Neural cell (in vitro differentiated cells): ENCODE data around the gene MOCOS. TPM values are rescaled to one million over a fixed set of nuclear protein-coding genes. Genes with fewer than 3 reads are reported as not detected.

Source experiments
- H2AFZ ChIP-seq: fragments of 200-600, 300-800 bp; sonication (generic), shearing (Covaris generic); 2 replicates; pipeline ENCODE4 v1.6.0; 2014; ENCODE audit warnings: low read depth, mild to moderate bottlenecking, antibody characterized with exemption, low read length, moderate library complexity
- H3F3A ChIP-seq: fragments of 200-600 bp; shearing (Covaris generic); 2 replicates; pipeline ENCODE4 v1.6.1; 2016; ENCODE audit warnings: mild to moderate bottlenecking, moderate library complexity, mixed read lengths, antibody characterized with exemption, low read length; ENCODE audit not compliant: insufficient read depth, poor library complexity, severe bottlenecking
- H3K27ac ChIP-seq: fragments of 200-600, 300-800 bp; sonication (generic), shearing (Covaris generic); 2 replicates; pipeline ENCODE4 v1.5.1; 2014; ENCODE audit warnings: mild to moderate bottlenecking, low read length, moderate library complexity
- H3K27me3 ChIP-seq: fragments of 300-800, 200-600 bp; sonication (generic), shearing (Covaris generic); 2 replicates; pipeline ENCODE4 v1.6.0; 2014; ENCODE audit warnings: mild to moderate bottlenecking, low read depth, low read length, moderate library complexity; ENCODE audit not compliant: insufficient read depth
- H3K36me3 ChIP-seq: fragments of 300-800, 200-600 bp; sonication (generic), shearing (Covaris generic); 2 replicates; pipeline ENCODE4 v1.5.1; 2014; ENCODE audit warnings: mild to moderate bottlenecking, antibody characterized with exemption, low read length, moderate library complexity; ENCODE audit not compliant: insufficient read depth
- H3K4me2 ChIP-seq: fragments of 300-800, 200-600 bp; sonication (generic), shearing (Covaris generic); 2 replicates; pipeline ENCODE4 v1.6.0; 2014; ENCODE audit warnings: mild to moderate bottlenecking, low read length
- H3K4me3 ChIP-seq: fragments of 300-800, 200-600 bp; sonication (generic), shearing (Covaris generic); 2 replicates; pipeline ENCODE4 v1.5.1; 2014; ENCODE audit warnings: mild to moderate bottlenecking, low read length, moderate library complexity
- H3K79me2 ChIP-seq: fragments of 200-600 bp; shearing (Covaris generic); replicated peaks from 2 replicates; pipeline ENCODE4 v1.6.0; 2014; ENCODE audit warnings: mild to moderate bottlenecking, low read length, moderate library complexity; ENCODE audit not compliant: insufficient read depth
- H3K9ac ChIP-seq: fragments of 300-800, 200-600 bp; sonication (generic), shearing (Covaris generic); 2 replicates; pipeline ENCODE4 v1.6.1; 2016; ENCODE audit warnings: mild to moderate bottlenecking, low read length, mixed read lengths
- H3K9me2 ChIP-seq: fragments of 200-600 bp; shearing (Covaris generic); 2 replicates; pipeline ENCODE4 v1.6.1; 2016; ENCODE audit warnings: mild to moderate bottlenecking, low read length, mixed read lengths; ENCODE audit not compliant: insufficient read depth
- H3K9me3 ChIP-seq: fragments of 200-600, 300-800 bp; sonication (generic), shearing (Covaris generic); 2 replicates; pipeline ENCODE4 v1.6.1; 2016; ENCODE audit warnings: mild to moderate bottlenecking, mixed run types, low read length, moderate library complexity, mixed read lengths
- H4K20me1 ChIP-seq: fragments of 200-600 bp; shearing (Covaris generic); 2 replicates; pipeline ENCODE4 v1.6.1; 2016; ENCODE audit warnings: mild to moderate bottlenecking, mixed run types; ENCODE audit not compliant: insufficient read depth
- EP300 ChIP-seq: fragments of 450-650 bp; conservative IDR thresholded peaks from 2 replicates; pipeline ENCODE4 v1.6.1; 2014; ENCODE audit warnings: antibody characterized with exemption, mild to moderate bottlenecking, moderate library complexity; ENCODE audit not compliant: poor library complexity, severe bottlenecking
- EZH2 ChIP-seq: fragments of 200-600, 300-800 bp; shearing (Covaris generic), sonication (generic); IDR thresholded peaks from 2 replicates; pipeline ENCODE4 v1.6.1; 2014; ENCODE audit warnings: antibody characterized with exemption, low read length, borderline replicate concordance, mild to moderate bottlenecking; ENCODE audit not compliant: insufficient read depth, poor library complexity, severe bottlenecking
- MXI1 ChIP-seq: fragments of 450-650 bp; conservative IDR thresholded peaks from 2 replicates; pipeline ENCODE4 v1.6.1; 2014; ENCODE audit warnings: antibody characterized with exemption, mild to moderate bottlenecking; ENCODE audit not compliant: poor library complexity, severe bottlenecking
- POLR2AphosphoS5 ChIP-seq: IDR thresholded peaks from 2 replicates; pipeline ENCODE4 v1.6.1; 2012
- RAD21 ChIP-seq: fragments of 450-650 bp; conservative IDR thresholded peaks from 2 replicates; pipeline ENCODE4 v1.6.1; 2014; ENCODE audit warnings: antibody characterized with exemption, mild to moderate bottlenecking, moderate library complexity
- SMC3 ChIP-seq: fragments of 450-650 bp; conservative IDR thresholded peaks from 2 replicates; pipeline ENCODE4 v1.6.1; 2014; ENCODE audit warnings: antibody characterized with exemption, mild to moderate bottlenecking, moderate library complexity; ENCODE audit not compliant: poor library complexity
- TAF1 ChIP-seq: IDR thresholded peaks from 2 replicates; pipeline ENCODE4 v1.6.1; 2012; ENCODE audit warnings: low read depth
- polyA plus RNA-seq: library from polyadenylated mRNA; depleted of rRNA; stranded (reverse); fragments of >200 nt; gene quantifications from 2 replicates; pipeline ENCODE4 v1.2.3, GENCODE V29; 2014
- TF ChIP-seq, protein P1 (sequence below): IDR thresholded peaks from 2 replicates; pipeline ENCODE4 v1.6.1; 2012; ENCODE audit warnings: borderline replicate concordance
- TF ChIP-seq, protein P2 (sequence below): fragments of 450-650 bp; IDR thresholded peaks from 2 replicates; pipeline ENCODE4 v1.5.1; 2014; ENCODE audit warnings: antibody characterized with exemption, mild to moderate bottlenecking, moderate library complexity; ENCODE audit not compliant: poor library complexity, severe bottlenecking

Gene MOCOS
- polyA plus RNA-seq, 1 donor from 2014 or later, result not detected

DNA sequence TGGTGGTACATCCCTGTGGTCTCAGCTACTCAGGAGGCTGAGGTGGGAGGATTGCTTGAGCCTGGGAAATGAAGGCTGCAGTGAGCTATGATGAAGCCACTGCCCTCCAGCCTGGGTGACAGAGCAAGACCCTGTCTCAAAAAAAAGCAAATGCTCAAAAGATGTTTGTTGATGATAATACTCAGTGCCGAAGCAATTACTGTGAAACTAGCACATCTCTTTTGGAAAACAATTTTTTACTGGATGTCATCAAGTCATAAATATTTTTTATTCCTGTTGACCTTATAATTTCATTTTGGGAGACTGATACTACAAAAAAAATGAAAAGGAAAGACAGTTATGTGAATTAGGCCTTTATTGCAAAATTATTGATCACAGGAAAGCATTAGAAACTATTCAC is 75.7 kb downstream of the MOCOS start:
- Histone ChIP-seq H3K9ac (no peak overlapping the region), H3K79me2 (no peaks in the 10 kb centered on the region), H3K4me2 (no peak overlapping the region), H4K20me1 (no peaks in the 10 kb centered on the region), H3K9me2 (no peaks in the 10 kb centered on the region), H3K4me3 (no peak overlapping the region), H3F3A (no peaks in the 10 kb centered on the region), H2AFZ (no peak overlapping the region), H3K36me3 (no peaks in the 10 kb centered on the region), H3K9me3 (no peaks in the 10 kb centered on the region), H3K27ac (no peak overlapping the region), H3K27me3 (no peaks in the 10 kb centered on the region)
- no peak for TF ChIP-seq RAD21

DNA sequence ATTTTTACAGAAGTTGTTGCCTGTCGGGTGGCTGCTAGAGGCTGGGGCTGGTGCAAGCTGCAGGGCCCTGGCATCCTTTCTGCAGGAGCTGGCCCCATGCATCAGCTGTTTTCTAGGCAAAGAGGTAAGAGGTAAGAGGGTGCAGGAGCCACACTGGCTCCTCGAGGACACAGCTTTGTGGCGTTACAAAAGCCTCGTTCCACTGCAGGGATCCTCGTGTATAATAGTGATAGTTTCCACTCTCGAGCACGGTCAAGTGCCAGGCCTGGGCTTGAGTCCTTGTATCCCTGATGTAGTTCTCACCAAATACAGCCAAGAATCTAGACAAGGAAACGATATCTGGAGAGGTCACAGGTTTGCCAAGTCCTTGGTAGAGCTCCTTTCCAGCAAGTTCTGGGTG is 77.0 kb downstream of the MOCOS start:
- Histone ChIP-seq H3K4me3 (no peak overlapping the region), H3K4me2 (no peak overlapping the region), H3K27me3 (no peaks in the 10 kb centered on the region), H3K36me3 (no peaks in the 10 kb centered on the region), H3K79me2 (no peaks in the 10 kb centered on the region), H3F3A (no peaks in the 10 kb centered on the region), H4K20me1 (no peaks in the 10 kb centered on the region), H2AFZ (no peak overlapping the region), H3K27ac (no peak overlapping the region), H3K9ac (no peak overlapping the region), H3K9me3 (no peaks in the 10 kb centered on the region), H3K9me2 (no peaks in the 10 kb centered on the region)
- no peak for TF ChIP-seq MXI1
- no peak for TF ChIP-seq EP300
- TF ChIP-seq RAD21, result no peak
- TF ChIP-seq, protein P1, sequence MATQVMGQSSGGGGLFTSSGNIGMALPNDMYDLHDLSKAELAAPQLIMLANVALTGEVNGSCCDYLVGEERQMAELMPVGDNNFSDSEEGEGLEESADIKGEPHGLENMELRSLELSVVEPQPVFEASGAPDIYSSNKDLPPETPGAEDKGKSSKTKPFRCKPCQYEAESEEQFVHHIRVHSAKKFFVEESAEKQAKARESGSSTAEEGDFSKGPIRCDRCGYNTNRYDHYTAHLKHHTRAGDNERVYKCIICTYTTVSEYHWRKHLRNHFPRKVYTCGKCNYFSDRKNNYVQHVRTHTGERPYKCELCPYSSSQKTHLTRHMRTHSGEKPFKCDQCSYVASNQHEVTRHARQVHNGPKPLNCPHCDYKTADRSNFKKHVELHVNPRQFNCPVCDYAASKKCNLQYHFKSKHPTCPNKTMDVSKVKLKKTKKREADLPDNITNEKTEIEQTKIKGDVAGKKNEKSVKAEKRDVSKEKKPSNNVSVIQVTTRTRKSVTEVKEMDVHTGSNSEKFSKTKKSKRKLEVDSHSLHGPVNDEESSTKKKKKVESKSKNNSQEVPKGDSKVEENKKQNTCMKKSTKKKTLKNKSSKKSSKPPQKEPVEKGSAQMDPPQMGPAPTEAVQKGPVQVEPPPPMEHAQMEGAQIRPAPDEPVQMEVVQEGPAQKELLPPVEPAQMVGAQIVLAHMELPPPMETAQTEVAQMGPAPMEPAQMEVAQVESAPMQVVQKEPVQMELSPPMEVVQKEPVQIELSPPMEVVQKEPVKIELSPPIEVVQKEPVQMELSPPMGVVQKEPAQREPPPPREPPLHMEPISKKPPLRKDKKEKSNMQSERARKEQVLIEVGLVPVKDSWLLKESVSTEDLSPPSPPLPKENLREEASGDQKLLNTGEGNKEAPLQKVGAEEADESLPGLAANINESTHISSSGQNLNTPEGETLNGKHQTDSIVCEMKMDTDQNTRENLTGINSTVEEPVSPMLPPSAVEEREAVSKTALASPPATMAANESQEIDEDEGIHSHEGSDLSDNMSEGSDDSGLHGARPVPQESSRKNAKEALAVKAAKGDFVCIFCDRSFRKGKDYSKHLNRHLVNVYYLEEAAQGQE, result no peak
- TF ChIP-seq EZH2, result no peak
- no peak for TF ChIP-seq POLR2AphosphoS5
- TF ChIP-seq SMC3, result no peak
- TF ChIP-seq, protein P2, sequence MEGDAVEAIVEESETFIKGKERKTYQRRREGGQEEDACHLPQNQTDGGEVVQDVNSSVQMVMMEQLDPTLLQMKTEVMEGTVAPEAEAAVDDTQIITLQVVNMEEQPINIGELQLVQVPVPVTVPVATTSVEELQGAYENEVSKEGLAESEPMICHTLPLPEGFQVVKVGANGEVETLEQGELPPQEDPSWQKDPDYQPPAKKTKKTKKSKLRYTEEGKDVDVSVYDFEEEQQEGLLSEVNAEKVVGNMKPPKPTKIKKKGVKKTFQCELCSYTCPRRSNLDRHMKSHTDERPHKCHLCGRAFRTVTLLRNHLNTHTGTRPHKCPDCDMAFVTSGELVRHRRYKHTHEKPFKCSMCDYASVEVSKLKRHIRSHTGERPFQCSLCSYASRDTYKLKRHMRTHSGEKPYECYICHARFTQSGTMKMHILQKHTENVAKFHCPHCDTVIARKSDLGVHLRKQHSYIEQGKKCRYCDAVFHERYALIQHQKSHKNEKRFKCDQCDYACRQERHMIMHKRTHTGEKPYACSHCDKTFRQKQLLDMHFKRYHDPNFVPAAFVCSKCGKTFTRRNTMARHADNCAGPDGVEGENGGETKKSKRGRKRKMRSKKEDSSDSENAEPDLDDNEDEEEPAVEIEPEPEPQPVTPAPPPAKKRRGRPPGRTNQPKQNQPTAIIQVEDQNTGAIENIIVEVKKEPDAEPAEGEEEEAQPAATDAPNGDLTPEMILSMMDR, result no peak
- TF ChIP-seq TAF1, result no peak

DNA sequence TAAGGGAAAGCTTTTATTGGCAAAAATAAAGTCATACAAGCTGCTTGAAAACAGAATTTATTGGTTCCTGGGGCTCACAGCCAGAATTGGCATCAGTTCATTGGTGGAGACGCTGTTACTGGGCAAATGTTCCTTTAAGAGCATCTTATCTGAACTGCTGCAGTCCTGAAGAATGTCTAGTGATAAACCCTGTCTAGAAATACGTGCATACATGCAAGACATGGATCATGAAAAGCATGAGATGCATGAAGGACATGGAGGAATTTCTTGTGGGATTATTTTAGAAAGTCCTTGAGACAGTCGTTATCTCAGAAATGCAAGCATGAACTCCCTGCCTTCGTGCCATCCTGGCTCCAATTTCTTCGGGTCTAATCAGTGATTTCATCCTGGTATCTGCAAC is 77.7 kb downstream of the MOCOS start:
- Histone ChIP-seq H3K27ac (no peak overlapping the region), H2AFZ (no peak overlapping the region), H3K9me2 (no peaks in the 10 kb centered on the region), H4K20me1 (no peaks in the 10 kb centered on the region), H3K79me2 (no peaks in the 10 kb centered on the region), H3F3A (no peaks in the 10 kb centered on the region), H3K9me3 (no peaks in the 10 kb centered on the region), H3K4me3 (no peak overlapping the region), H3K27me3 (no peaks in the 10 kb centered on the region), H3K36me3 (no peaks in the 10 kb centered on the region), H3K4me2 (no peak overlapping the region), H3K9ac (no peak overlapping the region)
- TF ChIP-seq, protein P1, result no peak
- no peak for TF ChIP-seq POLR2AphosphoS5
